EL (cell line): Measurements from ENCODE around the gene KRAS.
"Not testable (repeated sequence)": the region's sequence is repeated elsewhere in the genome, so short reads cannot be mapped to it uniquely, and the experiment has no call there.

Source experiments
- DNase-seq: peaks from one replicate; pipeline ENCODE4 v3.0.0-alpha.2; 2016

Gene KRAS

GRCh38 chr12:25250744-25251730 is at the start of gene KRAS:
TSS of gene KRAS (minus strand) at chr12:25250929.
- DNase-seq, result peak; percentile 97

- no peak for DNase-seq
Measured at GRCh38 chr12:25296381-25296780, 45.7 kb upstream of the KRAS start.

- DNase-seq, result no peak
Measured at GRCh38 chr12:25295361-25295760, 44.6 kb upstream of the KRAS start.

GRCh38 chr12:25293653-25294052 is 42.9 kb upstream of the KRAS start:
- no peak for DNase-seq

- not testable (repeated sequence) for DNase-seq
Measured at GRCh38 chr12:25292810-25293221, 42.1 kb upstream of the KRAS start.

GRCh38 chr12:25287610-25288009 is 36.9 kb upstream of the KRAS start:
- DNase-seq, result no peak

GRCh38 chr12:25286837-25287236 is 36.1 kb upstream of the KRAS start:
- DNase-seq, result no peak

DNA sequence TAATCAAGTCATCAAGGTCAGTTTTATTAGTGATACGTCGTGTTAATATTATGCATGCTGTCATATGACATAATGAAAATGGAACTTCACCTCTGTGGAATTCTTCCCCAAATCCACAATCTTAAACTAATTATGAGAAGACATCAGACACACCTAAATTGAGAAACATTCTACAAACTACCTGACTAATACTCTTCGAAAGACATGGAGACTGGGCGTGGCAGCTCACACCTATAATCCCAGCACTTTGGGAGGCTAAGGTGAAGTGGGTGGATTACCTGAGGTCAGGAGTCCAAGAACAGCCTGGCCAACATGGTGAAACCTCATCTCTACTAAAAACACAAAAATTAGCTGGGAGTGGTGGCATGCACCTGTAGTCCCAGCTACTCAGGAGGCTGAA is 33.3 kb upstream of the KRAS start:
- DNase-seq, result no peak

DNA sequence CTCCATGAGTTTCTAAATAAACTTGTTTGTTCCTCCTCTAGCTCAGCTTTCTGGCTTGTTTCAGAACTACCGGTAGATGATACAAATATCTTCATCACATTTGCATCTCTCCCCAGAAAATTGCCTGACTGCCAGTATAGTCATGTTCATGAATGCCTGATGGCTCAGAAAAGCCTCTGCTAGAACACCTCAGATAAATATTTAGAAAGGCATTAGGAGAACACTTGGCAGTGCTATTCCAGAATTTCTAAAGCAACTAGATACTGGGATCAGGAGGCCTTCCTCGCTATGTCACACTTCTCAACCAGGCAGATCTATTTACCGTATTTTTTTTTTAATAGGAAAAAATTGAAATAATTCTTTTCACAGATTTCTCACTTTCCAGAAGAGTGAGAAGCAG is 32.3 kb upstream of the KRAS start:
- DNase-seq, result no peak

GRCh38 chr12:25280082-25280481 is 29.4 kb upstream of the KRAS start:
- no peak for DNase-seq

DNA sequence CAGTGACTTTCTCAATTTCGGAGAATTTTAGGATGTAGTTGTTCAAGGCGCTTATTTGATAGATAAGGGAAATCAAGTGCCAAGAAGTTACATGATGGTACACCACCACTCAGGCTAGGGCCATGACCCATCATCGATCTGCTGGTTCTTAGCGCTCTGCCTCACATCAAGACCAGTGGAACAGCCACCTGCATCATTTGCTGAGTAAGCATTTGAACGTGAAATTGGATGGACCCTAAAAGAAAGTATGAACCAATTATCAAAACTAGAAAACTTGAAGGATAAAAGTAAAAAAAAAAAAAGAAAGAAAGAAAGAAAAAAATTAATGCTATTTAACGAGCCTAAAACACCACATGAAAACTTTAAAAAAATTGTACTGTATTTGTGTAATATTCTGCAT is 27.5 kb upstream of the KRAS start:
- DNase-seq, result no peak

- peak; percentile 83 for DNase-seq
Measured at GRCh38 chr12:25276199-25276937, 25.6 kb upstream of the KRAS start.

DNA sequence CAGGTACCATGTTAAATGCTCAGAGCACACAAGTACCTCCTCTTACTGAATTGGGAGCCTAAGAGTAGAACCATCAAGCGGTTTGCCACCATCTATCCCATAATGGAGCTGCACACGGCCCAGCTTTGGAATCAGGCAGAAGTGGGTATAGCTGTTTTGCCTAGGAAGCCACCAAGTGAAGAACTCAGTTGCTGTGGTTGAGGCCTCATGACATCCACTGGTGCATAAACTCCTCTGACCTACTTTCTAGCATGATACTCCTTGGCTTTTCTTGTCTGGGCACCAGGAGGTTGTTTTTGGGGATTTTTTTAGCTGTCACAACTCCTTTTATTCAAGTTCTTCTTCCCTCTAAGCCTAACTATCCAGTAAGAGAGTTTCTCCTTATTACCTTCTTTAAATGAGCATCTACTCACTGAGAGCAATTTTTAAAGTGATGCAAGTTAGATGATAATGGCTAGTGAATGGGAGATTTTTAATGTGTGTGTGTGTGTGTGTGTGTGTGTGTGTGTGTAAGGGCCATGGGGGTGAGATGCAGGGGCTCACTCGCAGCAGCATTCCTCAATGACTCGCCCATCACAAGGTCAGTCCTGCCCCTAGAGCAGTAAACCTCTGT is 20.9 kb upstream of the KRAS start:
- DNase-seq, result no peak

- no peak for DNase-seq
Measured at GRCh38 chr12:25269701-25270100, 19.0 kb upstream of the KRAS start.

DNA sequence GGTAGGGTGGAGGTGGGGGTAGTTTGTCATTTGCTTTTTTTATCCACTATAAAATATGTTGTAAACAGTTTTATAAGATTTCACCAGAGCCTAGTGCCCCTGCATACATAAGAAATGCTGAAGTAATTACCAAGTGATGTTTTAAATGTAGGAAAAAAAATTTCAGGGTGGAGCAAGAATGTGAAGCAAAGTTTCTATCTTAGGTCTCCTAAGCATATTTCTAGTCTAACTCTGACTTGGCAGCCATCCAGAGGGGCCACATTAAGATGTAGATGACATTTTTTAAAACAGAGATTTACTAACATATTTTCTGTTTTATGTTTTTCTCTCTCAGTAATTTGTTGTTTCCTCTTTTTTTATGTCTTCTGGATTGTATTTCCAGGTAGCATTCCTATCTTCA is 15.8 kb upstream of the KRAS start:
- peak; percentile 30 for DNase-seq

DNA sequence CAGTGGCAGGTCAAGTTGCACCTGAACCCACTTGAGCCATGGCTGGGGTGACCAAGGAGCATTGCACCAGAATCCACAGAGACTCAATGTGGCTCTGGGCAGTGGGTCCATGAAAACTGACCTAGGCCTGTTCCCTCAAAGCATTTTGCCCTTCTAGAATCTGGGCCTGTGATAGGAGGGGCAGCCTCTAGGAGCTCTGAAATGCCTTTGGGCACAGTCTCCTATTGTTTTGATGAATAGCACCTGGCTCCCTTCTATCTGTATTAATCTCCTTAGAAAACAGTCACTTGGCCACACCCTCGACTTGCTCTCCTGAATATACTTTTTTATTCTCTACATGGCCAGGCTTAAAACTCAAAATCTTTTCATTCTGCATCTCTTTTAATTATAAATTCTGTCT is 14.1 kb upstream of the KRAS start:
- DNase-seq, result no peak

DNA sequence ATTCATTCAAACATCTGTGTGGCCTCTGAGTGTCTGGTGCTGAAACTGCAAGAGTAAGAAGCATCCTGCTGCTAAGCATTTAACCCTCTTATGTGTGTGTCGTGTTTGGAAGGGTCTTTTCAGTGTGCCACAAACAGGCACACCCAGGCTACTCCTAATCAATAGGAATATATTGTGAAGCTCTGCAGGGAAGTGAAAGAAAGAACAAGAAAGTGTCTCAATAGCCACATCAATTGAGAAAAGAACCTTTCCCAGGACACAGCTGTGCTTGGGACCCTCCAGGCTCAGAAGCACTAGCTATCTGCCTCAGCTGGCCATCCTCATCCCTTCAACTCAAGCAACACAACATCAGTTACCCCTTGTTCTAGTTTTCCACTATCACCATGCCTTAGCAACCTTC is 13.4 kb upstream of the KRAS start:
- no peak for DNase-seq

- no peak for DNase-seq
Measured at GRCh38 chr12:25263594-25263993, 12.9 kb upstream of the KRAS start.

- DNase-seq, result no peak
Measured at GRCh38 chr12:25262389-25263074, 11.8 kb upstream of the KRAS start.

- no peak for DNase-seq
Measured at GRCh38 chr12:25257590-25258324, 7.0 kb upstream of the KRAS start.

DNA sequence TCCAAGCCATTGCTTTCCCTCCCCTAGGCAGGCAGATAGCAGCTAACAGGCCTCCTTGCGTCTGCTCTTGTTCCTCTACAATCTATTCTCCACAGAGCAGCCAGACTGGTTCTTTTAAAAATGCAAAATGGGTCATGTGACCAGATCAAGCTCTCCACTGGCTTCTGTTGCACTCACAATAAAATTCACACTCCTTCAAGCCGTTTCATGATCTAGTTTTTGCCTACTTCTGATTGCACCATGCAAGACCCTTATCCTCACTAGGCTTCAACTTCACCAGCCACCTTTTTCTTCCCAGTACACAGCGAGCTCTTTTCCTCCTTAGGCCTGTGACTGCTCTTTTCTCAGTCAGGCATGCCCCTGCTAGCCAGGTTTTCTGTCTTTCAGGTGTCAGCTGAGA is 6.1 kb upstream of the KRAS start:
- DNase-seq, result no peak

DNA sequence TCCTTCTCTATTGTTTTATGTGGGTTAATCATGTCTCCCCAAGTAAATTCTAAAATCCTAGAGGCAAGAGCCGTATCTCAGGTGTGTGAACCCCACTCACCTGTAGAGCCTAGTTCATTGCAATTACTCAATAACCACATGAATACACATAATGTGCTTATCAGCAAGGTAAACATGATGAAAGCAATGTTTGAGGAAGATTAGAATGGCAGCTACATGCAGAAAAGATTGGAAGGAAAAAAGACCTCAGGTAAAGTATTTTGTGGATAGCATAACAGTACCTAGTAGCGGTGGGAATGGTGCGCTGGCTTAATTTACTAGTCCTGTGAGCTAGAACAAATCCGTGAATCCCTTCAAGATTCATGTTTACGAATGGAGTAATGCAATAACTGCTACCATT is 5.3 kb upstream of the KRAS start:
- no peak for DNase-seq
